SJCRH30 (cell line): ENCODE measurements around the gene DTD2. TPM values are rescaled to one million over a fixed set of nuclear protein-coding genes. Genes with fewer than 3 reads are reported as not detected.

ENCODE experiments used
- DNase-seq, 2 experiments: peaks; one replicate each; pipeline ENCODE4 v3.0.0-alpha.2; 2015 to 2020
- H3K27ac ChIP-seq: fragments of 250-450 bp; sonication (Bioruptor Pico); 2 replicates; pipeline ENCODE4 v1.5.1; 2020; ENCODE audit warnings: mild to moderate bottlenecking, moderate library complexity
- H3K27me3 ChIP-seq: fragments of 250-450 bp; sonication (Bioruptor Pico); 2 replicates; pipeline ENCODE4 v1.5.1; 2020; ENCODE audit warnings: mild to moderate bottlenecking, moderate library complexity
- H3K36me3 ChIP-seq: fragments of 250-450 bp; sonication (Bioruptor Pico); 2 replicates; pipeline ENCODE4 v1.5.1; 2020; ENCODE audit warnings: mild to moderate bottlenecking, moderate library complexity
- H3K4me1 ChIP-seq: fragments of 250-450 bp; sonication (Bioruptor Pico); 2 replicates; pipeline ENCODE4 v1.5.1; 2020; ENCODE audit warnings: mild to moderate bottlenecking, moderate library complexity
- H3K4me3 ChIP-seq: fragments of 250-450 bp; sonication (Bioruptor Pico); 2 replicates; pipeline ENCODE4 v1.5.1; 2020; ENCODE audit warnings: mild to moderate bottlenecking, moderate library complexity
- H3K9me3 ChIP-seq: fragments of 250-450 bp; sonication (Bioruptor Pico); replicated peaks from 2 replicates; pipeline ENCODE4 v1.5.1; 2020; ENCODE audit warnings: mild to moderate bottlenecking, moderate library complexity
- total RNA-seq: library from RNA; depleted of rRNA; stranded (reverse); fragments of >200 nt; shearing (Covaris generic); gene quantifications from 2 replicates; pipeline ENCODE4 v1.2.3, GENCODE V29; 2014; rRNA removed

DTD2 gene
- total RNA-seq, 1 experiment from 2014 or later, result 26.4 TPM

DNA sequence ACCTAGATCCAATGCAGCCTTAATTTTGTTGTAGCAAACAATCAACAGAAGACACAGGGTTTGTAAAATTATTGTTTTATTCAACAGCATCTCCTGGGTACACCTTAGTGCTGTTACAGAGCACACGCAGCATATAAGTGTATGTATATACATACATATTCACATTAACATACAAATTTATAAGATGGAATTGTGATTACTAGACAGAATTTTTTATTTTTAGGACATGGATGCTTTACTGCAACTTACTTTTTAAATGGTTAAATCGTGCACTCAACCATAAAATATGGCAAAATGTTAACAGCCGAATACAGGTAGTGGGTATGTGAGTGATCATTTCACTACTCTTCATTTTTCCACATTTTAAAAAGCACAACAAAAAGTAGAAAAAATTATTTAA, 53.6 kb downstream of the DTD2 start:
- Histone ChIP-seq H3K4me3 (no peak overlapping the region), H3K4me1 (no peaks in the 10 kb centered on the region), H3K27me3 (no peaks in the 10 kb centered on the region), H3K36me3 (0 out of 2 replicates have a peak, but pooled peaks cover 5% of the 10 kb centered on the region), H3K27ac (no peak overlapping the region), H3K9me3 (no peaks in the 10 kb centered on the region)
- no peak for DNase-seq

DNA sequence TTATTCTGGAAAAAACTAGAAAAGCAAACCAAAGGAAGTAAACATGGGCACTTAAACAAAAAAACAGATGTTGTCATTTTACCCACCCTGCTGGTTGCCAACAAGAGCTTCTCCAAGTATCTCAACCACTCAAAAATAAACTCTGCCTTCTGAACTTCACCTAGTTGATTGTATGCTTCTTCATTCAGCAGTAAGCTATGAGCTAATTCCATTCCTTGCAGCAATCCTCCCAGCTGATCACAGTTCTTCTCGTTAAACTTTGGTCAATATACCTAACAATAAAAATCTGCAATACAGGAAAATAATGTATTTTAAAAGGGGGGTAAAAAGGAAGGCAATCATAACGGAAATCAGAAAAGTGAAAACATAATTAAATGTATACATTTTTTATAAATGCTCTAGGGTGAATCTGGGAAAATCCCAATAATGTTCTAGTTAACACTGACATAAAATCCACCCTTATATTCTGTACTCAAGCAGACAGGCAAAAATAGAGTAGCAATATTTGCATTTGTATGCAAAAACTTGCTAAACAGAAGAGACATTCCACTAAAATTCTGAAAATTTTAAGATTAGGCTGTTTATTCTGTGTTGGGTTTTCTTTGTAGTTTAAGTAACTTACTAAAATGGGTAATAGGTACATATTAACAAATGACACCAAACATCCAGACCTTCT, 54.4 kb downstream of the DTD2 start:
- Histone ChIP-seq H3K27ac (no peak overlapping the region), H3K27me3 (no peaks in the 10 kb centered on the region), H3K9me3 (no peaks in the 10 kb centered on the region), H3K36me3 (peaks cover 9% of the 10 kb centered on the region; the same call in 1 of the 2 replicates), H3K4me3 (no peak overlapping the region), H3K4me1 (no peaks in the 10 kb centered on the region)
- no peak for DNase-seq

DNA sequence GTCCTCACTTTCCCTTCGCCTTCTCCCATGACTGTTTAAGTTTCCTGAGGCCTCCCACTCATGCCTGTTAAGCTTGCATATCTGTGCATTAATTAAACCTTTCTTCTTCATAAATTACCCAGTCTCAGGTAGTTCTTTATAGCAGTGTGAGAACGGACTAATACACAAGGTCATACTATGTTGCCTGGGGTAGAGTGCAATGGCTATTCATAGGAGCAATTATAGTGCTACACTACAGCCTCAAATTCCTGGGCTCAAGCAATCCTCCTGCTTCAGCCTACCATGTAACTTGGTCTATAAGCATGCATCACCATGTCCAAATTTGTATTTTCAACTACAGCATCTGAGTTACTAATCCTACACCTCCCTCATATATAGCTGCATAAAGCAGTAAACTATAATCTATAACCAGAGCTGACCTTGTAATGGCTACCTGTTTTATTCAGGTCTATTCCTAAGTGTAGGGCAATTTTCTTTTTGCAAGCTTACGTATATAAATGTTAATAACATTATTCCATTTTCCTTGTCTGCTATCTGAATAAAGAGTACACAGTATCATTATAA, 55.9 kb downstream of the DTD2 start:
- no peaks in the 10 kb centered on the region for H3K9me3 ChIP-seq
- peaks cover 14% of the 10 kb centered on the region; the same call in 1 of the 2 replicates for H3K36me3 ChIP-seq
- DNase-seq, result no peak

DNA sequence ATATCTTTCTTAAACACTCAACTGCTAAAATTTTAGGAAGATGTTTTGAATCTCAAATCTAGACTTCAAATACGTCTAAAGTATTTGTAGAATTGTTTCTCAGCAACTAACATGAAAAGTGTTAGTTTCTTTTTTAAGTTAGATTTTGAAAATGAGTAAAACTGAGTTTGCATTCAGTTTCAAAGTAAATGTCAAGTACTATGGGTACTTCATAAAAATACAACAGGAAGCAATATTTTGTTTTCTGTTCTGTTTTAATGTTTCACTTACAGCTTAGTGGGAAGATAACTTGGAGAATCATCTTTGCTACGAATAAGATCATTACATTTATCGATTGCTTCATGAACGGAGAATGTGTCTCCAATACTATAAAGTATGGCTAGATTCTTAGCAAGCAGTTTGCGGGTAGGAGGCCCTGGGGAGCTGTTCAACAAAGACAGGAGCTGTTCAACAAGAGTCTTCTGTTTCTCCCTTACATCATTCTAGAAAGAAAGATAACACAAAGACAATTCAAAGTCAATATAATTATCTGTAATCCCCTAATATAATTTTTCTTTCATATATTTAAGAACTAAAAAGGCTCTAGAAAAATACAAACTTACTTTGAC, 57.2 kb downstream of the DTD2 start:
- DNase-seq, result no peak
- Histone ChIP-seq H3K36me3 (peaks cover 13% of the 10 kb centered on the region; the same call in 1 of the 2 replicates), H3K4me3 (no peak overlapping the region), H3K9me3 (no peaks in the 10 kb centered on the region), H3K27ac (no peak overlapping the region), H3K4me1 (no peaks in the 10 kb centered on the region), H3K27me3 (no peaks in the 10 kb centered on the region)

More for the DNA sequence above, 55.9 kb downstream of the DTD2 start:
- no peaks in the 10 kb centered on the region for H3K27me3 ChIP-seq
- no peak overlapping the region for H3K27ac ChIP-seq
- no peak overlapping the region for H3K4me3 ChIP-seq
- no peaks in the 10 kb centered on the region for H3K4me1 ChIP-seq

Other genes starting within 250 kb of the DTD2 start
- 145 and 153 TPM in 2 replicates for gene HECTD1, start 249.7 kb downstream of the DTD2 start, total RNA-seq
- 15.5 and 20.6 TPM in 2 replicates for gene HEATR5A, start 37.0 kb downstream of the DTD2 start, total RNA-seq
- not detected in 2 replicates for gene GPR33, start 30.5 kb upstream of the DTD2 start, total RNA-seq
- 11.2 and 13.6 TPM in 2 replicates for gene NUBPL, start 103.9 kb upstream of the DTD2 start, total RNA-seq